ENCODE results near the gene TMED8. TPM values are rescaled to one million over a fixed set of nuclear protein-coding genes. Genes with fewer than 3 reads are reported as not detected.
"Not testable (repeated sequence)": the region's sequence is repeated elsewhere in the genome, so short reads cannot be mapped to it uniquely, and the experiment has no call there.

Gene TMED8
- total RNA-seq, 1 donor from 2014 or later, result 2.4 TPM

GRCh38 chr14:77369285-77369684, 7.6 kb downstream of the TMED8 start:
- ATAC-seq (peak; percentile 81), DNase-seq (ENCODE audit: low spot score) (no peak)

- DNase-seq (ENCODE audit: low spot score) (no peak), ATAC-seq (peak; percentile 65)
Observed at GRCh38 chr14:77364146-77364545, 12.7 kb downstream of the TMED8 start.

- ATAC-seq (no peak), DNase-seq (ENCODE audit: low spot score) (no peak)
Observed at GRCh38 chr14:77359626-77360025, 17.3 kb downstream of the TMED8 start.

- no peak for ATAC-seq
- DNase-seq (ENCODE audit: low spot score), result no peak
Observed at GRCh38 chr14:77356899-77357298, 20.0 kb downstream of the TMED8 start.

- ATAC-seq, result no peak
- no peak for DNase-seq (ENCODE audit: low spot score)
Observed at GRCh38 chr14:77355811-77356210, 21.1 kb downstream of the TMED8 start.

- no peak for ATAC-seq
- no peak for DNase-seq (ENCODE audit: low spot score)
Observed at GRCh38 chr14:77353469-77354141, 23.3 kb downstream of the TMED8 start.

- DNase-seq (ENCODE audit: low spot score) (no peak), ATAC-seq (no peak)
Observed at GRCh38 chr14:77347751-77348150, 29.1 kb downstream of the TMED8 start.

- peak; percentile 27 for ATAC-seq
Observed at GRCh38 chr14:77346495-77346894, 30.4 kb downstream of the TMED8 start.

GRCh38 chr14:77344377-77344996, 32.4 kb downstream of the TMED8 start:
- no peak for DNase-seq (ENCODE audit: low spot score)
- ATAC-seq, result no peak

More at GRCh38 chr14:77346495-77346894, 30.4 kb downstream of the TMED8 start:
- DNase-seq (ENCODE audit: low spot score), result no peak

GRCh38 chr14:77343662-77344061, 33.2 kb downstream of the TMED8 start:
- no peak for DNase-seq (ENCODE audit: low spot score)

GRCh38 chr14:77342726-77343397, 34.0 kb downstream of the TMED8 start:
- DNase-seq (ENCODE audit: low spot score) (no peak), ATAC-seq (no peak)

More at GRCh38 chr14:77343662-77344061, 33.2 kb downstream of the TMED8 start:
- no peak for ATAC-seq

GRCh38 chr14:77340389-77340788, 36.5 kb downstream of the TMED8 start:
- ATAC-seq (no peak), DNase-seq (ENCODE audit: low spot score) (no peak)

- no peak for DNase-seq (ENCODE audit: low spot score)
- no peak for ATAC-seq
Observed at GRCh38 chr14:77339407-77339806, 37.5 kb downstream of the TMED8 start.

- no peak for ATAC-seq
- no peak for DNase-seq (ENCODE audit: low spot score)
Observed at GRCh38 chr14:77338302-77338701, 38.6 kb downstream of the TMED8 start.

GRCh38 chr14:77337880-77338279, 39.0 kb downstream of the TMED8 start:
- ATAC-seq (no peak), DNase-seq (ENCODE audit: low spot score) (no peak)

- not testable (repeated sequence) for DNase-seq (ENCODE audit: low spot score); ATAC-seq
Observed at GRCh38 chr14:77337255-77337654, 39.6 kb downstream of the TMED8 start.

GRCh38 chr14:77335576-77335975, 41.3 kb downstream of the TMED8 start:
- ATAC-seq, result no peak

GRCh38 chr14:77329872-77330271, 47.0 kb downstream of the TMED8 start:
- no peak for DNase-seq (ENCODE audit: low spot score)

More at GRCh38 chr14:77335576-77335975, 41.3 kb downstream of the TMED8 start:
- no peak for DNase-seq (ENCODE audit: low spot score)

GRCh38 chr14:77327111-77327510, 49.8 kb downstream of the TMED8 start:
- ATAC-seq (no peak), DNase-seq (ENCODE audit: low spot score) (no peak)

More at GRCh38 chr14:77329872-77330271, 47.0 kb downstream of the TMED8 start:
- ATAC-seq, result no peak

- DNase-seq (ENCODE audit: low spot score), result no peak
- ATAC-seq, result peak; percentile 5
Observed at GRCh38 chr14:77325746-77326094, 51.2 kb downstream of the TMED8 start.

- DNase-seq (ENCODE audit: low spot score) (peak; percentile 67), ATAC-seq (peak; percentile 10)
Observed at GRCh38 chr14:77324816-77325745, 51.8 kb downstream of the TMED8 start.
